Mesothelial cell of epicardium (in vitro differentiated cells): ENCODE results near the gene ANAPC4. TPM values are rescaled to one million over a fixed set of nuclear protein-coding genes. Genes with fewer than 3 reads are reported as not detected.
A peak's percentile ranks its signal among the peaks of the same experiment; 100 is the strongest.

Experiments
- DNase-seq, 2 experiments: peaks; one replicate each; pipeline ENCODE4 v3.0.0; 2021; ENCODE audit warnings: low spot score in 2 of 2; ENCODE audit not compliant: unreplicated experiment in 2 of 2
- H3K27ac Mint-ChIP-seq: 2 replicates; pipeline ENCODE4 v1.8.0; 2021; ENCODE audit warnings: mixed read lengths
- H3K27me3 Mint-ChIP-seq: 2 replicates; pipeline ENCODE4 v1.8.0; 2021; ENCODE audit warnings: low read depth, mixed read lengths
- H3K36me3 Mint-ChIP-seq: 2 replicates; pipeline ENCODE4 v1.8.0; 2021; ENCODE audit warnings: mixed read lengths
- H3K4me1 Mint-ChIP-seq: 2 replicates; pipeline ENCODE4 v1.8.0; 2021; ENCODE audit warnings: mixed read lengths
- H3K4me3 Mint-ChIP-seq: 2 replicates; pipeline ENCODE4 v1.8.0; 2021; ENCODE audit warnings: mild to moderate bottlenecking, moderate library complexity, mixed read lengths
- H3K9me3 Mint-ChIP-seq: 2 replicates; pipeline ENCODE4 v1.8.0; 2021; ENCODE audit warnings: mixed read lengths
- CTCF ChIP-seq: fragments of 200-600 bp; sonication (generic); IDR thresholded peaks from one replicate; pipeline ENCODE4 v1.5.0; 2021; ENCODE audit warnings: antibody characterized with exemption; ENCODE audit not compliant: unreplicated experiment
- total RNA-seq: library from RNA; stranded (reverse); gene quantifications from 3 replicates; pipeline ENCODE4 v1.2.1, GENCODE V29; 2021

ANAPC4 gene
- total RNA-seq, 1 donor from 2014 or later: 35.6 TPM

- Mint-ChIP-seq H3K36me3 (peaks cover 4% of the 10 kb centered on the region), H3K27me3 (no peaks in the 10 kb centered on the region), H3K4me3 (no peak overlapping the region), H3K4me1 (peaks cover 11% of the 10 kb centered on the region), H3K9me3 (peaks cover 13% of the 10 kb centered on the region), H3K27ac (no peak overlapping the region)
- TF ChIP-seq CTCF: no peak
- DNase-seq: no peak
These were observed 60.9 kb downstream of the ANAPC4 start for GRCh38 chr4:25437926-25438325.

GRCh38 chr4:25439918-25440477, 62.9 kb downstream of the ANAPC4 start:
- Mint-ChIP-seq H3K27ac (peak overlapping the region; percentile 41), H3K9me3 (peaks cover 13% of the 10 kb centered on the region), H3K4me1 (peaks cover 11% of the 10 kb centered on the region), H3K27me3 (no peaks in the 10 kb centered on the region), H3K4me3 (no peak overlapping the region), H3K36me3 (peaks cover 4% of the 10 kb centered on the region)
- peak in 1 of 2 experiments; percentile 50 for DNase-seq
- peak; percentile 81 for TF ChIP-seq CTCF

GRCh38 chr4:25440478-25441030, 63.5 kb downstream of the ANAPC4 start:
- peaks cover 13% of the 10 kb centered on the region for H3K9me3 Mint-ChIP-seq
- TF ChIP-seq CTCF: no peak
- H3K36me3 Mint-ChIP-seq: peaks cover 4% of the 10 kb centered on the region
- no peaks in the 10 kb centered on the region for H3K27me3 Mint-ChIP-seq
- peaks cover 11% of the 10 kb centered on the region for H3K4me1 Mint-ChIP-seq
- H3K4me3 Mint-ChIP-seq: no peak overlapping the region
- no peak for DNase-seq
- H3K27ac Mint-ChIP-seq: peak overlapping the region; percentile 41

GRCh38 chr4:25441519-25442117, 64.6 kb downstream of the ANAPC4 start:
- Mint-ChIP-seq H3K4me1 (peaks cover 11% of the 10 kb centered on the region), H3K36me3 (peaks cover 4% of the 10 kb centered on the region), H3K27ac (no peak overlapping the region), H3K27me3 (no peaks in the 10 kb centered on the region), H3K9me3 (peaks cover 13% of the 10 kb centered on the region), H3K4me3 (no peak overlapping the region)
- DNase-seq: peak in 1 of 2 experiments; percentile 66
- no peak for TF ChIP-seq CTCF

- DNase-seq: no peak
- Mint-ChIP-seq H3K27me3 (no peaks in the 10 kb centered on the region), H3K4me1 (peaks cover 11% of the 10 kb centered on the region), H3K9me3 (peaks cover 13% of the 10 kb centered on the region), H3K36me3 (peaks cover 4% of the 10 kb centered on the region), H3K27ac (no peak overlapping the region), H3K4me3 (no peak overlapping the region)
- no peak for TF ChIP-seq CTCF
These were observed 65.8 kb downstream of the ANAPC4 start for GRCh38 chr4:25442863-25443307.
